Gastrocnemius medialis (tissue), 4 donors: ENCODE data around the gene NUB1. TPM values are rescaled to one million over a fixed set of nuclear protein-coding genes. Genes with fewer than 3 reads are reported as not detected.

Experiments
- ATAC-seq, 2 donors: fragments of 150-250 bp; one replicate each; pipeline ENCODE4 v1.9.1; 2016
- DNase-seq, 2 donors: peaks; one replicate each; pipeline ENCODE4 v3.0.0-alpha.2; 2019
- H3K27ac ChIP-seq, 4 donors: fragments of 200-600 bp; sonication (generic); 1 replicate in 1 of 4; 2 replicates in 3 of 4; pipeline ENCODE4 v1.5.1; 2016 to 2018; ENCODE audit warnings: mild to moderate bottlenecking in 2 of 4, moderate library complexity in 1 of 4
- H3K27me3 ChIP-seq, 3 donors: fragments of 200-600 bp; sonication (generic) in 2 of 3; 1 replicate in 1 of 3; 2 replicates in 2 of 3; pipeline versions ENCODE4 v1.5.1 to v1.6.0; 2016 to 2019; ENCODE audit warnings: mild to moderate bottlenecking in 1 of 3, moderate library complexity in 1 of 3
- H3K36me3 ChIP-seq, 2 donors: fragments of 200-600 bp; sonication (generic) in 1 of 2; one replicate each; pipeline ENCODE4 v1.5.1; 2017 to 2018
- H3K4me1 ChIP-seq, 2 donors: fragments of 200-600 bp; sonication (generic) in 1 of 2; one replicate each; pipeline ENCODE4 v1.5.1; 2016 to 2017; ENCODE audit warnings: mild to moderate bottlenecking in 2 of 2
- H3K4me3 ChIP-seq, 4 donors: fragments of 200-600 bp; sonication (generic) in 3 of 4; 1 replicate in 1 of 4; 2 replicates in 3 of 4; pipeline ENCODE4 v1.5.1; 2016 to 2019; ENCODE audit warnings: mild to moderate bottlenecking in 2 of 4
- H3K9me3 ChIP-seq, 3 donors: fragments of 200-600 bp; sonication (generic) in 2 of 3; 1 replicate in 1 of 3; 2 replicates in 2 of 3; pipeline ENCODE4 v1.5.1; 2016 to 2019
- CTCF ChIP-seq, 5 experiments: fragments of 450-650 bp in 3 of 5; fragments of 200-600 bp in 2 of 5; sonication (generic) in 2 of 5; IDR thresholded peaks in 4 of 5; conservative IDR thresholded peaks in 1 of 5; 1 replicate in 4 of 5; 2 replicates in 1 of 5; pipeline ENCODE4 v1.5.1; 2016 to 2019; ENCODE audit warnings: antibody characterized with exemption in 5 of 5, mild to moderate bottlenecking in 3 of 5, moderate library complexity in 3 of 5
- POLR2A ChIP-seq, 2 donors: fragments of 450-650 bp; IDR thresholded peaks; one replicate each; pipeline ENCODE4 v1.6.1; 2017; ENCODE audit warnings: antibody characterized with exemption in 2 of 2, mild to moderate bottlenecking in 2 of 2, moderate library complexity in 2 of 2
- in situ Hi-C, 4 donors: fragments of 200-750 bp; cut with MboI; loops; one replicate each; pipeline versions ENCODE4 v1.15.0 to v1.8.0; 2017; ENCODE audit warnings: low sequenced_read_pairs in 4 of 4
- intact Hi-C: fragments of 100-400 bp; cut with DNase I; formaldehyde crosslinking; loops from one replicate; pipeline ENCODE4 v1.15.1; 2023; ENCODE audit warnings: low total_unique reads
- total RNA-seq, 4 donors: library from RNA; depleted of rRNA; stranded (reverse); fragments of >200 nt; gene quantifications; one replicate each; pipeline versions ENCODE4 v1.1.0 to v1.2.3, GENCODE V29; 2016

NUB1 gene
- total RNA-seq, 4 donors from 2014 or later: 45.3 to 59.0 (median 49.7) TPM

DNA sequence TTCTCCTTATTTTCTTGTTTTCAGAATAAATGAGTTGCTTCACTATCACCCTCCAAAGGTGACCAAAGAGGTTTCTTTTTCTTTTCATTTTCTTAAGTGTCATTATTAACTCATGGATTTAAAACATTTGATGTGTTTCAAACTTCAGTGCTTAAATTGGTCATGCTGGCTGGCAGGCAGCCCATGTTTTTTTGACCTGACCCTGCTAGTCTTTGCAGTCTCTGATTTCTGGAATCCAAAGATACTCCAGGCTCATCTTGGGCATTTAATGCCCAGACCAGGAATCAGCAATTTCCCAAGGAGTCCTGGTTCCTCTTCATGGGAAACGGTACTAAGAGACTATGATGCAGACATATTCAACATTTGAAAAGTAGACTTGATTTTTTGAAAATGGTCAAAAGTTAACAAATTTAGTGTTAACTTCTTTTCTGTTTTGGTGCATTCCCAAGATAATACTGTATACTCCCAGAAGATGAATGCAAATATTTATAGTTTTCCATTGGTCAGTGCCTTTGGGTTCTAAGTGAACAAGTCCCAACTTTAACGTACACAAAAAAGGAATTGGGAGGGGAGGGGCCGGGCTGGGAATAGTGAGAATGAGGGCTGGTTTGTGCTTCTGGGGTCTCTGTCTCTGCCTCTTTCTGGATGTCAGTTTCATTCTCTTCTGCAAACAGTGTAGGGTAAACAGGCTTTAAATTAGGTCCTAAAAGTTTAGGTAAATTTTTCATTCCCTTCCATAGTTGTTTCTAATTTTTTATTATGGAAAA, 19.8 kb downstream of the NUB1 start:
- in situ Hi-C loops (loop anchor here (25.0 kb wide), 1 partner anchor 401 kb away; no protein-coding TSS in a partner anchor), intact Hi-C loops (no loop called here)
- ATAC-seq (no peak), DNase-seq (no peak)
- Histone ChIP-seq H3K4me3 (no peak overlapping the region), H3K9me3 (no peaks in the 10 kb centered on the region), H3K36me3 (peaks cover 0 to 72% of the 10 kb centered on the region in 2 donors), H3K27ac (no peak overlapping the region), H3K27me3 (no peaks in the 10 kb centered on the region), H3K4me1 (no peaks in the 10 kb centered on the region)
- TF ChIP-seq CTCF (IDR thresholded peaks at IDR 0.05 in 4 of 5, conservative IDR thresholded peaks at IDR 0.05 in 1 of 5): no peak
- TF ChIP-seq POLR2A (IDR thresholded peaks at IDR 0.05): no peak

DNA sequence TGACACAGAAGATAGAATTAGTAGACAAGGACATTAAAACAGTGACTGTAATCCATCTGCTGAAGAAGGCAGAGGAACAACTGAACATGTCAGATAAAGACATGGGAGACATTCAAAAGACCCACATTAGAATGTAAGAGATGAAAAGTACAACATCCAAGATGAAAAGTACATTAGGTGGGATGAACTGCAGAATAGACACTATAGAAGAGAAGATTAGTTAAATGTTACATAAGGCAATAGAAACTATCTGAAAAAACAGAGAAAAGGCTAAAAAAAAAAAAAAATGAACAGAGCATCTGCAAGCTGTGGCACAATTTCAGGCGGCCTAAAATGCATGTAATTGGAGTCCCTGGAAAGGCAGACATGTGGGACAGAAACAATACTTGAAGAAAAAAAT, 21.6 kb downstream of the NUB1 start:
- DNase-seq (no peak), ATAC-seq (no peak)
- peaks cover 0 to under 1% of the 10 kb centered on the region in 2 donors for H3K4me1 ChIP-seq
- no peaks in the 10 kb centered on the region for H3K9me3 ChIP-seq
- H3K4me3 ChIP-seq: no peak overlapping the region
- in situ Hi-C loops: loop anchor here (25.0 kb wide), 1 partner anchor 399 kb away; no protein-coding TSS in a partner anchor
- no peak overlapping the region for H3K27ac ChIP-seq
- intact Hi-C loops: no loop called here
- H3K36me3 ChIP-seq: peaks cover 0 to 54% of the 10 kb centered on the region in 2 donors
- H3K27me3 ChIP-seq: no peaks in the 10 kb centered on the region
- TF ChIP-seq POLR2A (IDR thresholded peaks at IDR 0.05): no peak
- no peak for TF ChIP-seq CTCF (IDR thresholded peaks at IDR 0.05 in 4 of 5, conservative IDR thresholded peaks at IDR 0.05 in 1 of 5)

DNA sequence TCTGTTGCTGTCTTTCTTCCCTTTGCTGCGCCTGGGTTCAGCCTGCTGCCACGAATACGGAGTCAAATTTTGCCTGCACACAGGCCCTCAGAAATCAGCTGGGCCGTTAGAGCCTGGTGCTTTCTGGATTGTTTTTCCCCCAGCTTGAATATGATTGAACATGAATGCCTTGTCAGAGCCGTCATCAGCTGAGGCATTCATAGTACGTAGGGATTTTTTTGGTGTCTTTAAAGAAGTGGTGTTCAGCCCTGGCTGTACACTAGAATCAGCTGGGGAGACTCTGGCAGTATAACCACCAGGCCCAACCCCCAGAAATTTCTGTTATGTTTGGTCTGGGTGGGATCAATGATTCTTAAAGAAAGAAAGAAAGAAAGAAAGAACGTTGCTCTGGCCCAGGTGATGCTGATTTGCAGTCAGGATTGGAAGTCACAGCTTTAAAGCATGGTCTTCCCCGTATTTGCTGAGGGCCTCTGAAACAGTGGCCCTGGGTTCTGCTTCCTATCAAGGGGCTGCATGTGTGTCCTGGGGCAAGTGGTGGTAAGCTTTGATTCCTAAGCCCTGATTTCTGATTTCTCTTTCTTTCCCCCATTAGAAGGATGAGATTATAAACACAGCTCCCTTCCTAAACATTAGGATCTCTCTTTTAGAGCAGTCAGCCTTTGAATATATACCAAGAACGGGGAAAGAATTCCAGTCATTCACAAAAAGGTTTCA, 24.7 kb downstream of the NUB1 start:
- Histone ChIP-seq H3K9me3 (no peaks in the 10 kb centered on the region), H3K27me3 (no peaks in the 10 kb centered on the region), H3K27ac (no peak overlapping the region), H3K36me3 (peaks cover 0 to 44% of the 10 kb centered on the region in 2 donors), H3K4me3 (no peak overlapping the region), H3K4me1 (peaks cover 0 to 3% of the 10 kb centered on the region in 2 donors)
- intact Hi-C loops (loop anchor here (2.0 kb wide), 1 partner anchor 394 kb away; no protein-coding TSS in a partner anchor), in situ Hi-C loops (loop anchor here (5.0 to 25.0 kb wide), 3 partner anchors 81 to 396 kb away; no protein-coding TSS in a partner anchor)
- DNase-seq (no peak), ATAC-seq (no peak)
- TF ChIP-seq POLR2A (IDR thresholded peaks at IDR 0.05) (no peak), CTCF (IDR thresholded peaks at IDR 0.05 in 4 of 5, conservative IDR thresholded peaks at IDR 0.05 in 1 of 5) (no peak)

DNA sequence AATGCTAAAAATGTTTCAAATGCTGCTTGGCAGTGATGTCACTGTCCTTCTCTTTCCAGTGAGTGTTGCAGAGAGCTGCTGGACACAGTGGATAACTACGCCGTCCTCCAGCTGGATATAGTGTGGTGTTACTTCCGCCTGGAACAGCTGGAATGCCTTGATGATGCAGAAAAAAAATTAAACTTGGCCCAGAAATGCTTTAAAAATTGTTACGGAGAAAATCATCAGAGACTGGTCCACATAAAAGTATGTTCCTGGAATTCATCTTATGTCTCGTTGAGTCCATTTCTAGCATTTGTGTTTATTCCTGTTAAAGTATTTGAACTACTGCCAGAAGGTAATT, 25.2 kb downstream of the NUB1 start:
- H3K36me3 ChIP-seq: peaks cover 0 to 44% of the 10 kb centered on the region in 2 donors
- H3K27ac ChIP-seq: no peak overlapping the region

More for the DNA sequence above, 25.2 kb downstream of the NUB1 start:
- TF ChIP-seq POLR2A (IDR thresholded peaks at IDR 0.05): no peak
- TF ChIP-seq CTCF (IDR thresholded peaks at IDR 0.05 in 4 of 5, conservative IDR thresholded peaks at IDR 0.05 in 1 of 5): no peak
- H3K4me3 ChIP-seq: no peak overlapping the region
- in situ Hi-C loops (loop anchor here (5.0 to 25.0 kb wide), 3 partner anchors 80 to 395 kb away; no protein-coding TSS in a partner anchor), intact Hi-C loops (loop anchor here (2.0 kb wide), 1 partner anchor 394 kb away; no protein-coding TSS in a partner anchor)
- no peaks in the 10 kb centered on the region for H3K9me3 ChIP-seq
- H3K27me3 ChIP-seq: no peaks in the 10 kb centered on the region
- H3K4me1 ChIP-seq: peaks cover 0 to 3% of the 10 kb centered on the region in 2 donors
- DNase-seq (no peak), ATAC-seq (no peak)
